HG02840 (cell line): Measurements from ENCODE around the gene OXLD1.

Source experiments
- ATAC-seq: cut with Tn5 transposase; IDR thresholded peaks from one replicate; pipeline ENCODE4 v1.9.1; 2021; ENCODE audit warnings: mild to moderate bottlenecking, moderate library complexity, moderate number of reproducible peaks; ENCODE audit not compliant: unreplicated experiment, low FRiP score

The OXLD1 gene

DNA sequence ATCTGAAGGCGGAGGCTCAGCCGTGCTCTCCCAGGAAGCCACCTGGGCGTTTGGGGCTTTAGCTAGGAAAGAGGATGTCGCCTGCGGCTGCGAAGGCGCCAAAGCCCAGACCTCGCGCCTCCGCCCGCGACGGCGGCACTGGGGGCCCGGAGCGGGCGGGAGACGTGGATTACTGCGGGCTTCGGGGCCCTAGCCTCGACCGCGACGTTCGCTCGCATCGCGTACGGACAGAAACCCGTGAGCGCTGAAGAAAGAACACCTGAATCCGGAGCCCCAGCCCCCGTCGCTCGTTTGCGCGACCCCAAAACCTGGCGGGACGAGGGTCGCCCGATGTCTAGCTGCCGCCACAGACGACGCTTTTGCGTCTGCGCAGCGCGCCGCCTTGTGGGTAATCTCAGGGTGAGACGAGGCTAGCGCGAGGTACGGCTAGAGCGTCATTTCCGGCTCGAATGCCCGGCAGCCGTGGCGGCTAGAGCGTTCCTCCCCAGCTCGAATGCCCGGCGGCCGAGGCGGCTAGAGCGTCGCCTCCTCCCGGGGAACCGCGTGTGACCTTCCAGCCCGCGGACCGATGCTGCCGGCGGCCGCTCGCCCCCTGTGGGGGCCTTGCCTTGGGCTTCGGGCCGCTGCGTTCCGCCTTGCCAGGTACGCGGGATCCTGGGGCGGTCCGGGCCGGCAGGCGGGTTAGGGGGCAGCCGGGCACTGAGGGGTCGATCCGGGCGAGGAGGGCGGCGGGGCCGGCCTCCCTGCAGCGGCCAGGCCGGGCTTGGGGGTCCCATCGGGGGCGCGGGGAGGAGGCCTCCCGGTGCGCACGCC is 36.7 kb upstream of the OXLD1 start, which contains the start of gene MRPL12:
Gene MRPL12, plus strand, starts transcription at position 434 of the 813 bp plus-strand sequence. Its CDS starts 135 bp downstream, at position 569.
- ATAC-seq = peak; percentile 82

DNA sequence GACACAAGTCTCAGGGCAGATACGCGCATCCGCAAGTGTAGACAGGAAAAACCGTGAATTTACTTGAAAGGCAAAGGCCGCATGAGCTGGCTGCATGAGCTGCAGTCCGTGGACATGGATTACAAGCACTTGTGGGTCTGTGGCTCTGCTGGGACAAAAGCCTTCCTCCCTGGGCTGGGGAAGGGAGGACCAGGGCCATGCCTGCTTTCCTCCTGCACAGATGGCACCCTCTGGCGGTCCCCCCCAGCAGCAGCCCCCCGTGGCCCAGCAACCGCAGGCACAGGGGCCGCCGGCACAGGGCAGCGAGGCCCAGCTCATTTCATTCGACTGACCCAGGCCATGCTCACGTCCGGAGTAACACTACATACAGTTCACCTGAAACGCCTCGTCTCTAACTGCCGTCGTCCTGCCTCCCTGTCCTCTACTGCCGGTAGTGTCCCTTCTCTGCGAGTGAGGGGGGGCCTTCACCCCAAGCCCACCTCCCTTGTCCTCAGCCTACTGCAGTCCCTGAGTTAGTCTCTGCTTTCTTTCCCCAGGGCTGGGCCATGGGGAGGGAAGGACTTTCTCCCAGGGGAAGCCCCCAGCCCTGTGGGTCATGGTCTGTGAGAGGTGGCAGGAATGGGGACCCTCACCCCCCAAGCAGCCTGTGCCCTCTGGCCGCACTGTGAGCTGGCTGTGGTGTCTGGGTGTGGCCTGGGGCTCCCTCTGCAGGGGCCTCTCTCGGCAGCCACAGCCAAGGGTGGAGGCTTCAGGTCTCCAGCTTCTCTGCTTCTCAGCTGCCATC is 35.1 kb upstream of the OXLD1 start:
- no peak for ATAC-seq

GRCh38 chr17:81700353-81701287 is 34.2 kb upstream of the OXLD1 start:
- no peak for ATAC-seq

- no peak for ATAC-seq
These were observed 31.0 kb upstream of the OXLD1 start for GRCh38 chr17:81697261-81698044.

DNA sequence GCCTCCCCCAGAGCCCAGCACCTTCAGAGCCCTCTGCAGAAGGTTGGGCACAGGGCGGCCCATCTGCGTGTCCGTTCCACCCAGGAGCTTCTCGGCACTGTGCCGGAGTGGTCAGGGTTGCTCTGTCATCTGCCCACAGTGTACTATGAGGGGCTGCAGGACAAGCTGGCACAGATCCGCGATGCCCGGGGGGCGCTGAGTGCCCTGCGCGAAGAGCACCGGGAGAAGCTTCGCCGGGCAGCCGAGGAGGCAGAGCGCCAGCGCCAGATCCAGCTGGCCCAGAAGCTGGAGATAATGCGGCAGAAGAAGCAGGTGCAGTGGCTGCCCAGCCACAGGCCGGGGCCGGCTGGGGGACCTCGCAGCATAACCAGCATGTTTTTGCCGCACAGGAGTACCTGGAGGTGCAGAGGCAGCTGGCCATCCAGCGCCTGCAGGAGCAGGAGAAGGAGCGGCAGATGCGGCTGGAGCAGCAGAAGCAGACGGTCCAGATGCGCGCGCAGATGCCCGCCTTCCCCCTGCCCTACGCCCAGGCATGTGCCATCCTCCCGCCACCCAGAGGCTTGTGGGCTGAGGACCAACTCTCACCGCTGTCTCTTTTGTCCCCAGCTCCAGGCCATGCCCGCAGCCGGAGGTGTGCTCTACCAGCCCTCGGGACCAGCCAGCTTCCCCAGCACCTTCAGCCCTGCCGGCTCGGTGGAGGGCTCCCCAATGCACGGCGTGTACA is 30.0 kb upstream of the OXLD1 start:
- ATAC-seq = no peak

DNA sequence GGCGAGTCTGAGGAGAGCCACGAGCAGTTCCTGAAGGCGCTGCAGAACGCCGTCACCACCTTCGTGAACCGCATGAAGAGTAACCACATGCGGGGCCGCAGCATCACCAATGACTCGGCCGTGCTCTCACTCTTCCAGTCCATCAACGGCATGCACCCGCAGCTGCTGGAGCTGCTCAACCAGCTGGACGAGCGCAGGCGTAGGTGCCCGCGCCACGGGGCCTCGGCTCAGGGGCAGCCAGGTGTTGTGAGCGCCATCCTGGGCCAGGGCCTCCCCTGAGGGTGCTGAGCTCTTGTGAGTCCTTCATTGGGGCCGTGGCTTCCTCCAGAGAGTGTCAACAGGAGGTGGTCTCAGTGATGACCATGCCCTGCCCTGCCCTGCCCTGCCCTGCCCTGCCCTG is 29.4 kb upstream of the OXLD1 start:
- ATAC-seq = no peak

- no peak for ATAC-seq
These were observed 28.8 kb upstream of the OXLD1 start for GRCh38 chr17:81695211-81695610.

DNA sequence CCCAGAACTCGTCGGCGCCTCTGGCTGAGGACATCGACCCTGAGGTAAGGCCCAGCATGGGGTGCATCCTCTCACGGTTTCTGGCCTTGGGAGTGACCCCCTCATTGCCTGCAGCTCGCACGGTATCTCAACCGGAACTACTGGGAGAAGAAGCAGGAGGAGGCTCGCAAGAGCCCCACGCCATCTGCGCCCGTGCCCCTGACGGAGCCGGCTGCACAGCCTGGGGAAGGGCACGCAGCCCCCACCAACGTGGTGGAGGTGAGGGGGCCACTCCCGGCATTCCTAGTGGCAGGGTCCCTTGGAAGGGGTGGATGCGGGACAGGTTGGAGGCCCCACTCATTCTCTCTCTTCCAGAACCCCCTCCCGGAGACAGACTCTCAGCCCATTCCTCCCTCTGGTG is 28.4 kb upstream of the OXLD1 start:
- no peak for ATAC-seq

DNA sequence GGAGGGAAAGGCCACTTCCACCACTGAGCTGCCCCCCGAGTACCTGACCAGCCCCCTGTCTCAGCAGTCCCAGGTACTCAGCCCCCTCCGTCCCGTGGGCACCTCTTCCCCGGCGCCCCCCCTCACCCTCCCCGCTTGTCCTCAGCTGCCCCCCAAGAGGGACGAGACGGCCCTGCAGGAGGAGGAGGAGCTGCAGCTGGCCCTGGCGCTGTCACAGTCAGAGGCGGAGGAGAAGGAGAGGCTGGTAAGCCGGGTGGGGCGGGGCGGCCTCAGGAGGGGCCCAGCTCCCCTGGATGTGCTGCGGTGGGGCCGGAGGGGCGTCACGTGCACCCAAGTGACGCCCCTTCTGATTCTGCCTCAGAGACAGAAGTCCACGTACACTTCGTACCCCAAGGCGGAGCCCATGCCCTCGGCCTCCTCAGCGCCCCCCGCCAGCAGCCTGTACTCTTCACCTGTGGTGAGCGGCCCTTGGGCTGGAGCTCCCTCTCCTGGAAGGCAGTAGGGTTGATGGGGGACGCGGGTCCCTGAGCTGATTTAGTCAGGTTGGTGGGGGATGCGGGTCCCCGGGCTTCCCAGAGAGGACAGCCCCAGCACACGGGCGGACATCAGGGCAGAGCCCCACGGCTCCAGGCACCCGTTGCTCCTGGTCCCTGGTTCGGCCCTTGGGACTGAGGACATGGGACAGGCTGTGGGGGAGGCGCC is 27.3 kb upstream of the OXLD1 start:
- ATAC-seq = no peak

DNA sequence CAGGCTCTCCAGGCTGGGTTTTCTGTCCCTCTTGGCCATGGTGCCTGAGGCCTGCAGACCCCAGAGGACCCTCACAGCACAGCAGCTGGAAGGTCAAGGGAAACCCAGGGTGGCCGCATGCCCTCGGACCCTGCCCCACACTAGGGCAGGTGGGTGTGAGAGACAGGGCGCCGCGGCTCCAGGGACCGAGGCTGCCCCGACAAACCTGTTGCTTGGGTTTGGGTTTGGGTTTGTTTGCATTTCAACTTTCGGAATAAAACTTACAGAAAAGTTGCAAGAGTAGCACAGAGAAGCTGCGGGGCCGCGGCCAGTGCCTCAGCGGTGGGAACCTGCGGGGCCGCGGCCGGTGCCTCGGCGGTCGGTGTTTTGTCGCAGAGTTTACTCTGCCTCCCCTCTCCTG is 25.2 kb upstream of the OXLD1 start:
- ATAC-seq = no peak

- no peak for ATAC-seq
These were observed 24.8 kb upstream of the OXLD1 start for GRCh38 chr17:81691196-81691595.

DNA sequence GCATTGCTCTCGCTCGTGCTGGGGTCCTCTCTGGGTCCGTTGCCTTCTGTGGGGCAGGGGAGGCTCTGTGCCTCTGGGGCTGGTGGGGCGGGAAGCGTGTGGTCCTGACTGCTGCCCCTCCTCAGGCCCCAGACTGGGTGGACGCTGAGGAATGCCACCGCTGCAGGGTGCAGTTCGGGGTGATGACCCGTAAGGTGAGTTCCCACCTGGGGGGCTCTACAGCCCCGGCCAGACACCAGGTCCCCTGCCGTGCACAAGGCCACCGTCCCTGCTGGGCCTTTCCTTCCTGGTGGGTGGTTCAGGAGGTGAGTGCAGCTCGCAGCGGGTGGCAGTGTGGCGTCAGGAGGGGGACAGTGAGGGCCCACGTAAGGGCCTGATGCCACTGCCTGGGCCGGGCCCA is 24.1 kb upstream of the OXLD1 start:
- no peak for ATAC-seq

- no peak for ATAC-seq
These were observed 23.7 kb upstream of the OXLD1 start for GRCh38 chr17:81690066-81690465.

DNA sequence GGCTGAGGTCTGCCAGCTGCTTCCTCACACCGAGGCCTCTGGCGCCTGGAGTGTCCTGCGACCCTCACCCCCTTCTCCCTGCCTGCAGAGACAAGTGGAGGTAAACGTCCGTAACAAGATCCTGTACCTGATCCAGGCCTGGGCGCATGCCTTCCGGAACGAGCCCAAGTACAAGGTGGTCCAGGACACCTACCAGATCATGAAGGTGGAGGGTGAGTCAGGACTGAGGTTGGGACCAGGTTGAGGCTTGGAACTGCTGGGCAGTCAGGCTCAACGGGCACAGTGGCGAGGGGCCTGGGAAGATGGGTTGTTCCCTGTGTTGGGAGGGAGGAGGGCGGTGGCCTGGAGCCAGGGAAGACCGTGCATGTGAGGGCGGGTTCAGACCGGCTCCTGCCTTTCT is 22.2 kb upstream of the OXLD1 start:
- no peak for ATAC-seq

- no peak for ATAC-seq
These were observed 21.6 kb upstream of the OXLD1 start for GRCh38 chr17:81687770-81688541.

GRCh38 chr17:81686614-81687013 is 20.2 kb upstream of the OXLD1 start:
- no peak for ATAC-seq

GRCh38 chr17:81685108-81685507 is 18.7 kb upstream of the OXLD1 start:
- ATAC-seq = no peak

- ATAC-seq = no peak
These were observed 18.1 kb upstream of the OXLD1 start for GRCh38 chr17:81684442-81684911.
